Liver (tissue), 3 donors: Measurements from ENCODE around the gene STK11.

ENCODE experiments used
- RAD21 ChIP-seq, 2 donors: IDR thresholded peaks; 2 replicates each; pipeline ENCODE4 v1.6.1; 2016; ENCODE audit warnings: antibody characterized with exemption in 2 of 2, mild to moderate bottlenecking in 2 of 2
- RXRA ChIP-seq, 2 donors: IDR thresholded peaks; 2 replicates each; pipeline ENCODE4 v1.6.1; 2017 to 2018; ENCODE audit warnings: antibody characterized with exemption in 2 of 2, mild to moderate bottlenecking in 1 of 2
- SP1 ChIP-seq: IDR thresholded peaks from 2 replicates; pipeline ENCODE4 v1.6.1; 2018; ENCODE audit warnings: antibody characterized with exemption, mild to moderate bottlenecking
- YY1 ChIP-seq: IDR thresholded peaks from 2 replicates; pipeline ENCODE4 v1.6.1; 2016; ENCODE audit warnings: antibody characterized with exemption, mild to moderate bottlenecking
- TF ChIP-seq, protein P1 (sequence below): fragments of 150-350 bp; IDR thresholded peaks from 2 replicates; pipeline ENCODE4 v1.5.1; 2017; ENCODE audit warnings: improper control_type of control experiment, low read depth, low read length; ENCODE audit not compliant: missing input control
- TF ChIP-seq, protein P2 (sequence below): IDR thresholded peaks from 2 replicates; pipeline ENCODE4 v1.6.1; 2016; ENCODE audit warnings: antibody characterized with exemption
- TF ChIP-seq, protein P3 (sequence below): IDR thresholded peaks from 2 replicates; pipeline ENCODE4 v1.6.1; 2016; ENCODE audit warnings: antibody characterized with exemption, mild to moderate bottlenecking
- donor health status: healthy.
- donor health status: healthy.

DNA sequence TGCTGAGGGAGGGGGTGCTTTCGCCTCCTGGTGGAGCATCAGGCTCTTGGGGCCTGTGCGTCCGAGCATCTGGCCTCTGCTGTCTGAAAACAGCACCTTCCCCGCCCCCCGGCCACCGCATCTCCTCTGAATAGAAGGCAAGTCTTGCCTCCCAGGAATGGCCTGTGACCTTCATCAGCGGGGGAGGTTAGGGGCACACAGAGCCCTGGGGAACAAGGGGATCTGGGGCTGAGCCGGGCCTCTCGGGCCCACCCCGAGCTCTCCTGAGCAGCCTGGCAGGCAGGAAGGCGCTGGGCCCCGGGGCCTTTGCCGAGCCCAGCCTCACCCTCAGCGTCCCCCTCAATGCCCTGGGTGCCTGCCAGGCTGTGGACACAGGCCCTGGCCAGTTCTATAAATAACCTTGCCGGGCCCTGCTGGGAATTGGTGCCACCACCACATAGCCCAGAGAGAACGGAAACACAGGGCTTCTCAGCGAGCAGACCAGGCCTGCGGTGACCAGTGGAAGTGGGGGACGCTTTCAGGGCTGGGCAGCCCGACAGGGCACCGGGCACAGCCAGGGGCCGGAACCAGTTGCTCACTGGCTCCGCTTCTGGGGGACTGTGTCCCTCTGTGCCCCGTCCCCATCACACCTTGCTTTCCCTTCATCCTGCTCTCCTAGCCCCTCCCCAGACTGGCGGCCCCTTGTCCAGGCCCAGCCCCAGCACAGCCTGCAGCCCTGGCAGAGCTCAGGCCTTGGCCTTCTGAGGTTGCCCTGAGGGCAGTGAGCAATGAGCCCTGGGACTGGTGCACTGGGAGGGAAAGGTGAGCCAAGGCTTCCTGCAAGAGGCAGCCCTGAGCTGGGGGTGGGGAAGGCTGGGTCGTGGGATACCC lies 9.5 kb downstream of the STK11 start:
- TF ChIP-seq, protein P1, sequence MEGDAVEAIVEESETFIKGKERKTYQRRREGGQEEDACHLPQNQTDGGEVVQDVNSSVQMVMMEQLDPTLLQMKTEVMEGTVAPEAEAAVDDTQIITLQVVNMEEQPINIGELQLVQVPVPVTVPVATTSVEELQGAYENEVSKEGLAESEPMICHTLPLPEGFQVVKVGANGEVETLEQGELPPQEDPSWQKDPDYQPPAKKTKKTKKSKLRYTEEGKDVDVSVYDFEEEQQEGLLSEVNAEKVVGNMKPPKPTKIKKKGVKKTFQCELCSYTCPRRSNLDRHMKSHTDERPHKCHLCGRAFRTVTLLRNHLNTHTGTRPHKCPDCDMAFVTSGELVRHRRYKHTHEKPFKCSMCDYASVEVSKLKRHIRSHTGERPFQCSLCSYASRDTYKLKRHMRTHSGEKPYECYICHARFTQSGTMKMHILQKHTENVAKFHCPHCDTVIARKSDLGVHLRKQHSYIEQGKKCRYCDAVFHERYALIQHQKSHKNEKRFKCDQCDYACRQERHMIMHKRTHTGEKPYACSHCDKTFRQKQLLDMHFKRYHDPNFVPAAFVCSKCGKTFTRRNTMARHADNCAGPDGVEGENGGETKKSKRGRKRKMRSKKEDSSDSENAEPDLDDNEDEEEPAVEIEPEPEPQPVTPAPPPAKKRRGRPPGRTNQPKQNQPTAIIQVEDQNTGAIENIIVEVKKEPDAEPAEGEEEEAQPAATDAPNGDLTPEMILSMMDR: no peak
- TF ChIP-seq RXRA (IDR thresholded peaks at IDR 0.05) (peak; percentile 16 to 35), YY1 (no peak), RAD21 (IDR thresholded peaks at IDR 0.05) (peak in 1 of 2 donors; percentile 6), SP1 (peak; percentile 53)
- TF ChIP-seq, protein P2, sequence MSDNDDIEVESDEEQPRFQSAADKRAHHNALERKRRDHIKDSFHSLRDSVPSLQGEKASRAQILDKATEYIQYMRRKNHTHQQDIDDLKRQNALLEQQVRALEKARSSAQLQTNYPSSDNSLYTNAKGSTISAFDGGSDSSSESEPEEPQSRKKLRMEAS: no peak
- TF ChIP-seq, protein P3, sequence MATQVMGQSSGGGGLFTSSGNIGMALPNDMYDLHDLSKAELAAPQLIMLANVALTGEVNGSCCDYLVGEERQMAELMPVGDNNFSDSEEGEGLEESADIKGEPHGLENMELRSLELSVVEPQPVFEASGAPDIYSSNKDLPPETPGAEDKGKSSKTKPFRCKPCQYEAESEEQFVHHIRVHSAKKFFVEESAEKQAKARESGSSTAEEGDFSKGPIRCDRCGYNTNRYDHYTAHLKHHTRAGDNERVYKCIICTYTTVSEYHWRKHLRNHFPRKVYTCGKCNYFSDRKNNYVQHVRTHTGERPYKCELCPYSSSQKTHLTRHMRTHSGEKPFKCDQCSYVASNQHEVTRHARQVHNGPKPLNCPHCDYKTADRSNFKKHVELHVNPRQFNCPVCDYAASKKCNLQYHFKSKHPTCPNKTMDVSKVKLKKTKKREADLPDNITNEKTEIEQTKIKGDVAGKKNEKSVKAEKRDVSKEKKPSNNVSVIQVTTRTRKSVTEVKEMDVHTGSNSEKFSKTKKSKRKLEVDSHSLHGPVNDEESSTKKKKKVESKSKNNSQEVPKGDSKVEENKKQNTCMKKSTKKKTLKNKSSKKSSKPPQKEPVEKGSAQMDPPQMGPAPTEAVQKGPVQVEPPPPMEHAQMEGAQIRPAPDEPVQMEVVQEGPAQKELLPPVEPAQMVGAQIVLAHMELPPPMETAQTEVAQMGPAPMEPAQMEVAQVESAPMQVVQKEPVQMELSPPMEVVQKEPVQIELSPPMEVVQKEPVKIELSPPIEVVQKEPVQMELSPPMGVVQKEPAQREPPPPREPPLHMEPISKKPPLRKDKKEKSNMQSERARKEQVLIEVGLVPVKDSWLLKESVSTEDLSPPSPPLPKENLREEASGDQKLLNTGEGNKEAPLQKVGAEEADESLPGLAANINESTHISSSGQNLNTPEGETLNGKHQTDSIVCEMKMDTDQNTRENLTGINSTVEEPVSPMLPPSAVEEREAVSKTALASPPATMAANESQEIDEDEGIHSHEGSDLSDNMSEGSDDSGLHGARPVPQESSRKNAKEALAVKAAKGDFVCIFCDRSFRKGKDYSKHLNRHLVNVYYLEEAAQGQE: no peak
